Naive thymus-derived CD4-positive, alpha-beta T cell (primary cell): ENCODE data around the gene SIRT6. TPM values are rescaled to one million over a fixed set of nuclear protein-coding genes. Genes with fewer than 3 reads are reported as not detected.

ENCODE experiments used
- ATAC-seq: fragments of 150-1000 bp; cut with Tn5 transposase; 2 replicates; pipeline ENCODE4 v1.10.0; 2021; ENCODE audit warnings: mild to moderate bottlenecking, moderate library complexity
- CTCF ChIA-PET: fragments of 350-600 bp; sonication (Branson Sonifier 250); formaldehyde crosslinking; loops from one replicate; lab custom pipeline; 2021; ENCODE audit warnings: antibody characterized with exemption; lab: Charles Lee
- POLR2A ChIA-PET: fragments of 350-600 bp; sonication (Branson Sonifier 250); formaldehyde crosslinking; loops from one replicate; lab custom pipeline; 2021; ENCODE audit warnings: antibody characterized with exemption, inconsistent platforms; lab: Charles Lee
- DNase-seq, 9 donors: peaks; one replicate each; pipeline versions ENCODE4 v3.0.0 to v3.0.0-alpha.2; 2020 to 2022; ENCODE audit warnings: mixed read lengths in 1 of 9
- H3K27ac ChIP-seq: one replicate; pipeline ENCODE4 v1.7.0; 2013; ENCODE audit warnings: mild to moderate bottlenecking, low read depth, low read length, moderate library complexity
- H3K27me3 ChIP-seq, 2 donors: one replicate each; pipeline ENCODE4 v1.7.0; 2013; ENCODE audit warnings: low read length in 2 of 2, mild to moderate bottlenecking in 2 of 2, moderate library complexity in 2 of 2; ENCODE audit not compliant: control insufficient read depth in 2 of 2, insufficient read depth in 2 of 2
- H3K36me3 ChIP-seq, 3 experiments: 1 replicate in 2 of 3; 2 replicates in 1 of 3; pipeline ENCODE4 v1.7.0; 2013; ENCODE audit warnings: low read length in 3 of 3, mild to moderate bottlenecking in 3 of 3, moderate library complexity in 1 of 3; ENCODE audit not compliant: insufficient read depth in 3 of 3, control insufficient read depth in 2 of 3
- H3K4me1 ChIP-seq, 2 donors: one replicate each; pipeline ENCODE4 v1.7.0; 2013; ENCODE audit warnings: low read length in 2 of 2, mild to moderate bottlenecking in 2 of 2, moderate library complexity in 1 of 2; ENCODE audit not compliant: control insufficient read depth in 2 of 2, insufficient read depth in 2 of 2
- H3K4me3 ChIP-seq: 2 replicates; pipeline ENCODE4 v1.7.0; 2013; ENCODE audit warnings: mild to moderate bottlenecking, low read length
- H3K9me3 ChIP-seq, 3 experiments: 1 replicate in 2 of 3; 2 replicates in 1 of 3; pipeline ENCODE4 v1.7.0; 2013; ENCODE audit warnings: low read length in 3 of 3; ENCODE audit not compliant: control insufficient read depth in 2 of 3
- H3K27ac Mint-ChIP-seq, 9 donors: one replicate each; pipeline ENCODE4 v1.8.0; 2020 to 2022; ENCODE audit warnings: mixed read lengths in 9 of 9, mild to moderate bottlenecking in 8 of 9, moderate library complexity in 5 of 9, inconsistent platforms in 2 of 9
- H3K27me3 Mint-ChIP-seq, 5 donors: one replicate each; pipeline ENCODE4 v1.8.0; 2021 to 2022; ENCODE audit warnings: mixed read lengths in 5 of 5, mild to moderate bottlenecking in 1 of 5
- H3K36me3 Mint-ChIP-seq, 5 donors: one replicate each; pipeline ENCODE4 v1.8.0; 2020 to 2022; ENCODE audit warnings: mixed read lengths in 5 of 5, mild to moderate bottlenecking in 3 of 5, inconsistent platforms in 1 of 5
- H3K4me1 Mint-ChIP-seq, 7 donors: one replicate each; pipeline ENCODE4 v1.8.0; 2020 to 2022; ENCODE audit warnings: mixed read lengths in 7 of 7, mild to moderate bottlenecking in 3 of 7, inconsistent platforms in 1 of 7
- H3K4me3 Mint-ChIP-seq, 10 donors: one replicate each; pipeline ENCODE4 v1.8.0; 2020 to 2022; ENCODE audit warnings: mild to moderate bottlenecking in 10 of 10, mixed read lengths in 10 of 10, moderate library complexity in 6 of 10, inconsistent platforms in 2 of 10
- H3K9me3 Mint-ChIP-seq, 11 donors: one replicate each; pipeline ENCODE4 v1.8.0; 2020 to 2022; ENCODE audit warnings: mixed read lengths in 11 of 11, mild to moderate bottlenecking in 4 of 11, inconsistent platforms in 1 of 11, moderate library complexity in 1 of 11
- intact Hi-C, 2 donors: fragments of 100-400 bp; cut with micrococcal nuclease; formaldehyde crosslinking; loops; one replicate each; pipeline ENCODE4 v1.15.1; 2023
- polyA plus RNA-seq, 2 donors: library from polyadenylated mRNA; unstranded; fragments of 300-500 nt; fragmentation: Illumina TruSeq; gene quantifications; one replicate each; pipeline ENCODE4 v1.2.3, GENCODE V29; 2021
- total RNA-seq, 6 experiments: library from RNA in 5 of 6; stranded (reverse) in 5 of 6; gene quantifications; 1 replicate in 5 of 6; 2 replicates in 1 of 6; pipeline ENCODE4 v1.2.3 and lab custom pipeline; 2021 to 2026

Gene SIRT6
- total and polyA plus RNA-seq, 7 experiments from 2014 or later, result 1.1 to 41.2 (median 23.2) TPM

DNA sequence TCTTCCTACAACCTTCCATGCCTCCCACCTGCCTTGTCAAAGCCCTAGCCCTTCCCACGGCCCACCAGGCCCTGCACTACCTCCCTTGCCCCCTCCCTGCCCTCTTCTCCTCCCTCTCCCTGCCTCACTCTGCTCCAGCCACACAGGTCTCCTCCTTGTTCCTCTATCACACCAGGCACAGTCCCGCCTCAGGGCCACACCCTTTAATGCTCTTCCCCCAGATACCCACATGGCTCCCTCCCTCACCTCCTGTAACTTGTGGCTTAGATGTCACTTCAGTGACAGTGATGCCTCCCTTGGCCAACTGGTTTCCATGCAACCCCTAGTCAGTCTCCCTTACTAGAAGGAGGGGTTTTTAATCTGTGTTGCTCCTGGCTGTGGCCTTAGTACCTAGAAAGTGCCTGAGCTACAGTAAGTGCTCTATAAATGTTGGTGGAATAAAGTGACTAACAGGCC lies 1.3 kb downstream of the SIRT6 start:
- ChIA-PET POLR2A (interaction anchor here (0.6 kb wide), 1 partner anchor 14 kb away, joined by 3 read pairs; no protein-coding TSS in a partner anchor), CTCF (interaction anchor here (0.6 kb wide), 1 partner anchor 37 kb away, joined by 3 read pairs; no protein-coding TSS in a partner anchor)
- Mint-ChIP-seq H3K27me3 (no peaks in the 10 kb centered on the region), H3K9me3 (peaks cover 0 to 7% (median 0%) of the 10 kb centered on the region in 11 donors), H3K4me3 (peak overlapping the region; percentile 63 to 99 (median 94)), H3K36me3 (peaks cover 0 to 14% (median 10%) of the 10 kb centered on the region in 5 donors), H3K27ac (peak overlapping the region in 8 of 9 donors; percentile 21 to 94 (median 68)), H3K4me1 (peaks cover 21 to 41% (median 37%) of the 10 kb centered on the region in 7 donors)
- intact Hi-C loops, result loop anchor here (5.0 kb wide), 5 partner anchors 114 to 456 kb away; partner anchors contain the start of genes APBA3 (in 1 of the 2), MPND (in 1 of the 2), MRPL54 (in 1 of the 2) and PIAS4 (in 1 of the 2)
- ATAC-seq (no peak), DNase-seq (no peak)
- peaks cover 0 to 29% (median 0%) of the 10 kb centered on the region in 3 experiments for H3K36me3 ChIP-seq
- H3K27me3 ChIP-seq, result no peaks in the 10 kb centered on the region
- peak overlapping the region; percentile 36 for H3K27ac ChIP-seq
- peaks cover 14 to 15% of the 10 kb centered on the region in 2 donors for H3K4me1 ChIP-seq
- no peak overlapping the region for H3K4me3 ChIP-seq
- H3K9me3 ChIP-seq, result no peaks in the 10 kb centered on the region

DNA sequence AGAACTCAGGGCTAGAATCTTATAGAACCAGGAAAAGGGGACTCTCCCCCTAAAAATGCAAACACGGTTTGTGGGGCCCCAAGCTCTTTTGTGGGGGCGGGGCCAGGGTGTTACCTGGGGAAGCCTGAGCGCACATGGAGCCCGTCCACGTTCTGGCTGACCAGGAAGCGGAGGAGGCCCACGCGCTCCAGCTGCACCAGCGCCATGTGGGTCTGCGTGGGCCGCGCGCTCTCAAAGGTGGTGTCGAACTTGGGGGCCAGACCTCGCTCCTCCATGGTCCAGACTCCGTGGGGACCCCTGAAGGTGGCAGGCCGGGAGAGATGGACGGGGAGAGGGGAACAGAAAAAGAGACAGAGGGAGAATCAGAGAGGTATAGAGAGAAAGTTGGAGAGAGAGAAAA lies 3.4 kb downstream of the SIRT6 start:
- Mint-ChIP-seq H3K4me3 (peak overlapping the region in 5 of 10 donors; percentile 19 to 72 (median 32)), H3K9me3 (peaks cover 0 to 7% (median 0%) of the 10 kb centered on the region in 11 donors), H3K36me3 (peaks cover 0 to 18% (median 12%) of the 10 kb centered on the region in 5 donors), H3K27ac (peak overlapping the region in 2 of 9 donors; percentile 50 to 71), H3K4me1 (peaks cover 21 to 41% (median 32%) of the 10 kb centered on the region in 7 donors), H3K27me3 (no peaks in the 10 kb centered on the region)
- intact Hi-C loops, result no loop called here
- DNase-seq (no peak), ATAC-seq (no peak)
- Histone ChIP-seq H3K4me1 (peaks cover 14 to 15% of the 10 kb centered on the region in 2 donors), H3K4me3 (no peak overlapping the region), H3K27ac (no peak overlapping the region), H3K27me3 (no peaks in the 10 kb centered on the region), H3K9me3 (no peaks in the 10 kb centered on the region), H3K36me3 (peaks cover 0 to 43% (median 0%) of the 10 kb centered on the region in 3 experiments)
- CTCF ChIA-PET, result no interaction called here
- POLR2A ChIA-PET, result no interaction called here

DNA sequence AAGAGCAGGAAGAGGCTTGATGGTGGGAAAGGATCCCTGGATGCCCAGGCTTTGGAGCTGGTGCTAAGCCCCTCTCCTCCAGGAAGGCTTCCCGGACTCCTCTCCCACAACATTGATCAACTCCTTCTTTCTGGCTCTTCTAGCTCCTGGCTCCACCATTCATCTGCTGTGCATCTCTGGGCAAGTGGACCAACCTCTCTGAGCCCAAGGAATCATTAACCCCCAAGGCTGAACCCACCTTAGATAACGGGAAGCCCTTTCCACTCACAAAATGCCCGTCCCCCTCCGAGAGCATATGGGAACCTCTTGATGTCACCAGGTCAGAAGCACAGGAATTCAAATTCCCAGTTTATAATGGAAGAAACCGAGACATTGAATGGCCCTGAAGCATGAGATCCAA lies 5.2 kb downstream of the SIRT6 start:
- peak overlapping the region in 1 of 9 donors; percentile 52 for H3K27ac Mint-ChIP-seq

DNA sequence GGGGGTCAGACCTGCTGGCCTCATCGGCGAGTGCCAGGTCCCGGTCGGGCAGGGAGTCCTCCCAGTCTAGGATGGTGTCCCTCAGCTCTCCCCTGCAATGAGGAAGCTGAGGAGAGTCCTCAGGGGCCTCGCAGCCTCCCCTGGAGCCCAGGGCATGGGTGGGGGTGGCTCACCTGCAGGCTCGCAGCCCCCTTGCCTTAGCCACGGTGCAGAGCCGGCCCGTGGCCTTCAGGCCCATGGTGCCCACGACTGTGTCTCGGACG lies 6.8 kb downstream of the SIRT6 start:
- H3K36me3 ChIP-seq, result peaks cover 0 to 38% (median 0%) of the 10 kb centered on the region in 3 experiments
- peaks cover 0 to 15% (median 11%) of the 10 kb centered on the region in 5 donors for H3K36me3 Mint-ChIP-seq
- H3K9me3 ChIP-seq, result no peaks in the 10 kb centered on the region
- DNase-seq (no peak), ATAC-seq (no peak)
- H3K27ac ChIP-seq, result no peak overlapping the region
- H3K27me3 Mint-ChIP-seq, result peaks cover 0 to 15% (median 5%) of the 10 kb centered on the region in 5 donors
- peaks cover 0 to 1% (median 0%) of the 10 kb centered on the region in 11 donors for H3K9me3 Mint-ChIP-seq
- peaks cover 4% of the 10 kb centered on the region in 2 donors for H3K4me1 ChIP-seq
- no peak overlapping the region for H3K27ac Mint-ChIP-seq
- POLR2A ChIA-PET, result no interaction called here
- H3K27me3 ChIP-seq, result peaks cover 0 to 4% of the 10 kb centered on the region in 2 donors
- CTCF ChIA-PET, result no interaction called here
- H3K4me1 Mint-ChIP-seq, result peaks cover 13 to 20% (median 16%) of the 10 kb centered on the region in 7 donors
- no peak overlapping the region for H3K4me3 Mint-ChIP-seq
- intact Hi-C loops, result no loop called here
- no peak overlapping the region for H3K4me3 ChIP-seq

More for the DNA sequence above, 5.2 kb downstream of the SIRT6 start:
- intact Hi-C loops, result no loop called here
- H3K36me3 ChIP-seq, result peaks cover 0 to 41% (median 0%) of the 10 kb centered on the region in 3 experiments
- Mint-ChIP-seq H3K27me3 (peaks cover 0 to 6% (median 5%) of the 10 kb centered on the region in 5 donors), H3K36me3 (peaks cover 0 to 16% (median 12%) of the 10 kb centered on the region in 5 donors), H3K4me1 (peaks cover 15 to 32% (median 25%) of the 10 kb centered on the region in 7 donors), H3K9me3 (peaks cover 0 to 1% (median 0%) of the 10 kb centered on the region in 11 donors), H3K4me3 (no peak overlapping the region)
- ChIA-PET POLR2A (no interaction called here), CTCF (no interaction called here)
- no peaks in the 10 kb centered on the region for H3K9me3 ChIP-seq
- ATAC-seq, result no peak
- no peak for DNase-seq
- H3K27me3 ChIP-seq, result peaks cover 0 to 4% of the 10 kb centered on the region in 2 donors
- H3K27ac ChIP-seq, result no peak overlapping the region
- peaks cover 14 to 15% of the 10 kb centered on the region in 2 donors for H3K4me1 ChIP-seq
- H3K4me3 ChIP-seq, result no peak overlapping the region

DNA sequence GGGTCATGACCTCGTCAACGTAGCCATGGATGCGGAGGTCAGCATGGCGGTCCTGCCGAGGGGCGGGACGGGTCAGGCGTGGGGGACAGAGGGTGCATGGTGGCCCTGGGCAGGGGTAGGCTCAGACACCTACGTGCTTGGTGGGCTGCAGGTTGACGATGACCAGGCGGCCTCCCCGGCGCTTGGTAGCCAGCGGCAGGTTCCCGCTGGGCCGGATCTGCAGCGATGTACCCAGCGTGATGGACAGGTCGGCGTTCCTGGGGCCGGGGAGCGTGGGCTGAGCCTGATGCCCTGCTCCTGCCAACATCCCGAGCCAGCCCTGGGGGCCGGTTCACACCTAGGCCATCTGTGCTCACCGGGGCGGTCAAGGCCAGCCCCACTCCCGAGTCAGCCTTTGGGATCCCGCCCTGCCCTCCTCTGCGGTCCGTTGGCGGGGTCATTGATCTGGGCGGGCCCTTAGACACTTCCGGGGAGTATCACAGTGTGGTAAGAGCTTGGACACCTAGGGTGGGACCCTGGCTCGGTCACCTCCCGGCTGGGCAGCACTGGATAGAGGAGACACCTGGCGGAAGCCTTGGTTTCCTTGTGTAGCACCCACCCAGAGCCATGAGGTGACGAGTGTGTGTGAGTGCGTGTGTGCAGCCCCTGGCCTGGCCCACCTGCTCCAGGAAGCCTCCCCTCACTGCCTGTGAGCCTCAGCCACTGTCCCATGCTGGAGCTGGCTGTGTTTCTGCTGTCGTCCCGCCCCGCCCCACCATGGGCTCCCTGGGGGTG lies 7.3 kb downstream of the SIRT6 start:
- H3K4me1 ChIP-seq, result no peaks in the 10 kb centered on the region
- ChIA-PET POLR2A (no interaction called here), CTCF (no interaction called here)
- H3K27ac ChIP-seq, result no peak overlapping the region
- peaks cover 0 to 38% (median 0%) of the 10 kb centered on the region in 3 experiments for H3K36me3 ChIP-seq
- no peak overlapping the region for H3K4me3 Mint-ChIP-seq
- peaks cover 0 to 4% of the 10 kb centered on the region in 2 donors for H3K27me3 ChIP-seq
- peaks cover 0 to 15% (median 5%) of the 10 kb centered on the region in 5 donors for H3K27me3 Mint-ChIP-seq
- H3K4me1 Mint-ChIP-seq, result peaks cover 10 to 18% (median 12%) of the 10 kb centered on the region in 7 donors
- H3K27ac Mint-ChIP-seq, result no peak overlapping the region
- intact Hi-C loops, result no loop called here
- peaks cover 0 to 15% (median 9%) of the 10 kb centered on the region in 5 donors for H3K36me3 Mint-ChIP-seq
- DNase-seq (no peak), ATAC-seq (no peak)
- H3K4me3 ChIP-seq, result no peak overlapping the region
- peaks cover 0 to 1% (median 0%) of the 10 kb centered on the region in 11 donors for H3K9me3 Mint-ChIP-seq
- H3K9me3 ChIP-seq, result no peaks in the 10 kb centered on the region

DNA sequence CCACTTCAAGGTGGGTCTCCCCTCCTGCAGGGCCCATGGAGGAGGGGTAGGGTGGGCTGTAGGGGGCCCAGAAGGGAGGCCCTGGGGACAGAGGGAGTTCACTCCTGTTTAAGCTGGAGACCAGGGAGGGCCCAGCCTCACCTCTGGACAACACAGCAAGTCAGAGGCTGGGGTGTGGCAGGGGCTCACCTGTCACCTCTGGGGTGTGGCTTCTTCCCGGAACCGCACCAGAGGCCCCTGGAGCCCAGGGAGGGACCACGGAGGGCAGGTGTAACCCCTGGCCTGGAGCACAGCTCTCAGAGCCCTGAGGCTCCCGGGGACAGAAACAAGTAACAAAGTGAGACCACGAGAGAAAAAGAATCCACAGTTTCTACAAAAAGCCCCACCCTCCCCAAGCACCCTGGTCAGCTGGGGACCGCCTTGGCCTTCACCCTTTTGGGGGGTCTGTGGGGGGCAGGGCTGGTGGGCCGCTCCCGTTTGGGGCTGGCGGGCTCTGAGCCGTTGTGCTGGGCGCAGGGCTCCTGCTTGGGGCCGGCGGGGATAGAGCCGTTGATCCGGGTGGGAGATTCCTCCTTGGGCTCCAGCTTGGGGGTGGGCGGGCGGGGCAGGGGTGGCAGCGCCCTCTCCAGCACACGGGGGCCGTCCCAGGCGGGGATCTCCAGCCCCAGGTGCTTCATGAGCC lies 8.0 kb downstream of the SIRT6 start:
- POLR2A ChIA-PET, result no interaction called here
- peaks cover 3 to 14% (median 6%) of the 10 kb centered on the region in 7 donors for H3K4me1 Mint-ChIP-seq

More for the DNA sequence above, 8.0 kb downstream of the SIRT6 start:
- H3K9me3 ChIP-seq, result no peaks in the 10 kb centered on the region
- Mint-ChIP-seq H3K4me3 (no peak overlapping the region), H3K9me3 (no peaks in the 10 kb centered on the region), H3K27me3 (peaks cover 0 to 16% (median 5%) of the 10 kb centered on the region in 5 donors), H3K27ac (no peak overlapping the region), H3K36me3 (peaks cover 0 to 14% (median 7%) of the 10 kb centered on the region in 5 donors)
- H3K27ac ChIP-seq, result no peak overlapping the region
- peaks cover 0 to 4% of the 10 kb centered on the region in 2 donors for H3K27me3 ChIP-seq
- CTCF ChIA-PET, result no interaction called here
- intact Hi-C loops, result no loop called here
- peaks cover 0 to 38% (median 0%) of the 10 kb centered on the region in 3 experiments for H3K36me3 ChIP-seq
- ATAC-seq (no peak), DNase-seq (no peak)
- H3K4me3 ChIP-seq, result no peak overlapping the region
- no peaks in the 10 kb centered on the region for H3K4me1 ChIP-seq
